Measurements from ENCODE around the gene IFI27L1.

- TF ChIP-seq CTCF (IDR thresholded peaks at IDR 0.05; ENCODE audit: low read depth, low read length) (no peak), EZH2phosphoT487 (IDR thresholded peaks at IDR 0.05; ENCODE audit: low read depth) (no peak)
These were observed 41.3 kb downstream of the IFI27L1 start for GRCh38 chr14:94122438-94122837.
